Stimulated activated CD8-positive, alpha-beta memory T cell treated with anti-CD3 and anti-CD28 coated beads, Interleukin-7, amount 100 ng/mL, for 1 hour (primary cell): ENCODE data around the gene URAD.
"Not testable (repeated sequence)": the region's sequence is repeated elsewhere in the genome, so short reads cannot be mapped to it uniquely, and the experiment has no call there.

Experiments used
- DNase-seq, 2 donors: peaks; one replicate each; pipeline ENCODE4 v3.0.0-alpha.2; 2020; ENCODE audit warnings: low read depth in 2 of 2

Gene URAD

GRCh38 chr13:27988520-27988919, at the start of gene URAD:
TSS of gene URAD (minus strand) at chr13:27988693. CDS start at chr13:27988637, 56 bp downstream.
- no peak for DNase-seq

- no peak for DNase-seq
Observed at GRCh38 chr13:28037399-28037798, 48.9 kb upstream of the URAD start.

GRCh38 chr13:28035146-28035782, 46.8 kb upstream of the URAD start:
- no peak for DNase-seq

- no peak for DNase-seq
Observed at GRCh38 chr13:28033894-28034655, 45.6 kb upstream of the URAD start.

- not testable (repeated sequence) for DNase-seq
Observed at GRCh38 chr13:28032438-28032837, 43.9 kb upstream of the URAD start.

GRCh38 chr13:28031896-28032288, 43.4 kb upstream of the URAD start:
- DNase-seq = no peak

- DNase-seq = no peak
Observed at GRCh38 chr13:28031220-28031895, 42.9 kb upstream of the URAD start.

- DNase-seq = no peak
Observed at GRCh38 chr13:28027607-28028364, 39.3 kb upstream of the URAD start.

GRCh38 chr13:28027071-28027470, 38.6 kb upstream of the URAD start:
- no peak for DNase-seq

GRCh38 chr13:28026508-28026907, 38.0 kb upstream of the URAD start:
- DNase-seq = no peak

- DNase-seq = no peak
Observed at GRCh38 chr13:28022848-28023518, 34.5 kb upstream of the URAD start.

- DNase-seq = no peak
Observed at GRCh38 chr13:28014301-28014700, 25.8 kb upstream of the URAD start.

GRCh38 chr13:28013482-28013881, 25.0 kb upstream of the URAD start:
- no peak for DNase-seq

- no peak for DNase-seq
Observed at GRCh38 chr13:28012896-28013295, 24.4 kb upstream of the URAD start.

GRCh38 chr13:28012383-28012782, 23.9 kb upstream of the URAD start:
- DNase-seq = no peak

- DNase-seq = no peak
Observed at GRCh38 chr13:28010046-28010445, 21.6 kb upstream of the URAD start.

GRCh38 chr13:28005016-28005415, 16.5 kb upstream of the URAD start:
- not testable (repeated sequence) for DNase-seq

GRCh38 chr13:28002886-28003698, 14.6 kb upstream of the URAD start:
- DNase-seq = no peak

GRCh38 chr13:28001837-28002473, 13.5 kb upstream of the URAD start:
- DNase-seq = no peak

GRCh38 chr13:28001049-28001448, 12.6 kb upstream of the URAD start:
- DNase-seq = no peak
